ENCODE results near the gene IL10.

Gene IL10

DNA sequence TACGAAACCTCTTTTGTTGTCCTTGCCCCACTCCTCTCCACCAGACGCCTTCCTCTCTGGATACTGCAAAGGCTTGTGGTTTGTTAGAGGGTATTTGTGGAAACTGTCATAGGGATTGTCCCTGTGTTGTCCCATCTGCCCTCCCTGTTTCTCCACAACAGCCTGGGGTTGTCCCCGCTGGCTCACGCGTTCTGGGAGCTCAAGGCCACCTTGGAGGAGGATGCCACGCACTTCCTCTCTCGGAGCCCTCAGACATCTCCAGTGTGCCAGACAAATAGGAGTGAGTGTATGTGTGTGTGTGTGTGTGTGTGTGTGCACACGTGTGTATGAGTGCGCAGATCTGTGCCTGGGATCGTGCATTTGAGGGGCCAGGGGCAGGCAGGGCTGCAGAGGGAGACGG lies 39.3 kb downstream of the IL10 start:
- no peak for DNase-seq

DNA sequence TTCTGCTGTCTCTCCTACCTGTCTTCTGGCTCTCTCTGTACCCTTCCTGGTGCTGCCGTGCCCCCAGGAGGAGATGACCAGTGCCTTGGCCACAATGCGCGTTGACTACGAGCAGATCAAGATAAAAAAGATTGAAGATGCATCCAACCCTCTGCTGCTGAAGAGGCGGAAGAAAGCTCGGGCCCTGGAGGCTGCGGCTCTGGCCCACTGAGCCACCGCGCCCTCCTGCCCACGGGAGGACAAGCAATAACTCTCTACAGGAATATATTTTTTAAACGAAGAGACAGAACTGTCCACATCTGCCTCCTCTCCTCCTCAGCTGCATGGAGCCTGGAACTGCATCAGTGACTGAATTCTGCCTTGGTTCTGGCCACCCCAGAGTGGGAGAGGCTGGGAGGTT lies 39.8 kb downstream of the IL10 start:
- no peak for DNase-seq

DNA sequence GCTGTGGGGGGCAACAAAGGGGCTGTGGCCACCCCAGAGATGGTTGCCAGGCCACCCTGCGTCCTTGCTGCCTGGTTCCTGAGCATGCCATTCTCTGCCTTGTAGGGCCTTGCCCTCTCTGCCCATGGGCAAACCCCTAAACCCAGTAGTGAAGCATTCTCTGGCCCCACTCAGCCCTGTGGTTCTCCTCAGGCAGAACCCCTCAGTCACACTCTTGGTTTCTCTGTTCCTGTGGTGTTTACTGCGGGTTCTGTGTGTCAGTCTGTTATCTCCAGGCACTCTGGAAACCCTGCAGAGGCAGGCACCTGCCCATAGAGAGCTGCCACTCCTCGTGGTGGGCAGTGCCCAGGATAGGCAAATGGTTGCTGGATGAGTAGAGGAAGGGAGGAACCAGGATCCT lies 42.8 kb downstream of the IL10 start:
- no peak for DNase-seq

DNA sequence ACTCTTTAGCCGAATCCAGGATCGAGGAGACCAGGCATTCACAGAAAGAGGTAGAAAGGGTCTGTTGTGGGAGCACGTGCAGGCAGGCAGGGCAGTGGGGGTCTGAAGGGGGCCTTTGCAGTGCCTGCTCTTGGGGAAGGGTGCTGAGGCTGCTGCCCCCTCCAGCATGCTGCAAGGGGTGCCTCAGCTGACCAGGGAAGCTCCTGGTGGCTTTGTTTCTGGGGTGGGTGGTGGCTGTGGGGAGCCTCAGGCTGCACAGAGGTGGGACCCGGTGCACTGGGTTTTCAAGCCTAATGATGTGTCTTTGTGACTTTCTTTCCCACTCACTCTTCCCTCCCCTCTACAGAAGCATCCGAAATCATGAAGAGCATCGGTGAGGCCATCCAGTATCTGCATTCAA lies 43.2 kb downstream of the IL10 start:
- no peak for DNase-seq

DNA sequence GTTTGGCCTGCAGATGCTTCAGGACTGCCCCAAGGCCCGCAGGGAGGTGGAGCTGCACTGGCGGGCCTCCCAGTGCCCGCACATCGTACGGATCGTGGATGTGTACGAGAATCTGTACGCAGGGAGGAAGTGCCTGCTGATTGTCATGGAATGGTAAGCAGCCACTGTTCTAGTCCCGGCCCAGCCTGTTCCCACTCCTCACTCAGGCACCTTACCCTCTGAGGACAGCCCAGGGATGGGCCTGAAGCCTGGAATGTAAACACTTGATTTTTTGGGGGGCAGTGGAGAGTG lies 43.7 kb downstream of the IL10 start:
- no peak for DNase-seq

- DNase-seq = no peak
These were observed 44.2 kb downstream of the IL10 start for GRCh38 chr1:206727981-206728696.

- no peak for DNase-seq
These were observed 47.0 kb downstream of the IL10 start for GRCh38 chr1:206725109-206725963.

DNA sequence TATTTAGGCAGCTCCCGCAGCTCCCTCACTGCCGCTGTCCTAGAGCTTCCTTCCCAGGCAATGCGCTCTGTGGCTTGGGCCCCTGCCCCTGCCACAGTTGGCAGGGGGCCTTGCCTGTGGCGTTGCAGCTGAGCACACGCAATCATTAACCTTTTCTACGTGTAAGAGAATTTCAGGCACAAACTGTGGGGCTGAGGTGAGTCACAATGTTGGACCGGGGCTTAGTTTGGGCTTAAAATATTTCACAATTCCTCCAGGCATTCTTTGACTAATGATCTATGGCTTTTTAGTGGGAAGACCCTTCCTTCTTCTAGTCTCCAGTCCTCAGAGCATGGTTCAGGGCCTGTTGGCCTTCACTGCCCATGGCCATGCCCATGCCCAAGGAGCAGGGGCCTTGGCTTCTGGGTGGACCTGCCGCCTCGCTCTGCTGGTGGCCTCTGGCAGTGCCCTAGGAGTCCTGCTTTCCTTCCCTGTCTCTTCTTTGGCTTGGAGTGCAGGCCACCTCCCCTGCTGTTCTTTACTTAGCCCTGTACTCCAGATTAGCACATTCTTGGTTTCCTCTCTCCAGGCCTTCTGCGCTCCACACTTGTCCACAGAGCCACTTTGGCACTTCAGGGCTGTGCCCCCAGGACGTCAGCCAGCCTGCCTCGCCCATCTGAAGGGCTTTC lies 48.4 kb downstream of the IL10 start:
- DNase-seq = no peak

DNA sequence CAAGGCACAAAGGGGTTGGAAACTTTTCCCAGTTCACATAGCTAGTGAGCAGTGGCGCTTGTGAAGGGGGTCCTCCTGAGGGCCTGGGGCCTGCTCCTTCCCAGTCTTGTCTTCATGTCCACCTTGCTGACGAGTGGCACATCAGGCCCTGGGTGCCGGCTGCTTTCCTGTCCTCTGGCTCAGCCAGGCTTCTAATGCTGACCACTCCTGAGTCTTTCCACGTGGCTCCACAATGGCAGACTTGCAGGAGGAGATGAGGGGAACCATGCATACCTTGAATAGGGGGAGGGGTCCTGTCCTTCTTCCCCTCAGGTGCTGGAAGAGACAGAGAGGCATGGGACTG lies 48.9 kb downstream of the IL10 start:
- DNase-seq = no peak

GRCh38 chr1:206722751-206723461 lies 49.4 kb downstream of the IL10 start:
- DNase-seq = no peak

- DNase-seq = no peak
These were observed 50.8 kb downstream of the IL10 start for GRCh38 chr1:206721454-206721853.

- DNase-seq = no peak
These were observed 53.0 kb downstream of the IL10 start for GRCh38 chr1:206719169-206719839.

DNA sequence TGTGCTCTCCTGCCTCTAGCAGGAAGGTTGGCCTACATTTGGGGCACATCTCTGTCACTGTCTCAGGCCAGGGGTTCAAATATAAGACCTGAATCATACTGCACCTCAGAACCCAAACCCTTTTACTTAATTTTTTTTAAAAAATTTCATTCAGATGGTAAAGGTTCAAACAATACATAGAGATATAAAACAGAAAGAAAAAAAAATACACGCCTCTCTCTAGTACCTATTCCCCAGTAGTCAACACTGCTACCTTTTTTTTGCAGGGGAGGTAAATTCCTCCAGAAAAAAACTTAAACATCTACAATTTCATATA lies 54.7 kb downstream of the IL10 start:
- no peak for DNase-seq

All from GOT3 (cell line).